ENCODE measurements around the gene DLD.

Gene DLD

DNA sequence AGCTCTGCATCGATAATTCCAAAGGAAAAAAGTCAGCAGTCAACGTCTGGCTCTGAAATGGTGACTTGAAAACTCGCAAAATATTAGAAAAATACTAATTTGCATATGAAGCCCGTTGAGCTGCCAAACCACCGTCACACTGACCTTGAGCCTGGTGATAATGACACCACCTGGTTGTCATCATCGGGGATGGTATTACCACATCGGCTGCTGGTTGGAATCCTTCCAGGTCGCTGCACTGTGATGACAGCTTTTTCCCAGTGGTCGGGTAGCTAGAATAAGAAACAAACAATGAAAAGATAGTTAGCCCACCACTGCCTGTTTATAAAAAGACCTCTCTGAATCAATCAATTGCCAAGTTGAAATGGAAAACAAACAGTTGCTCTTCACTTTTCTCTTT is 70.4 kb downstream of the DLD start:
- DNase-seq (ENCODE audit: extremely low spot score, insufficient read length, low read depth) (no peak), FAIRE-seq (no peak)

DNA sequence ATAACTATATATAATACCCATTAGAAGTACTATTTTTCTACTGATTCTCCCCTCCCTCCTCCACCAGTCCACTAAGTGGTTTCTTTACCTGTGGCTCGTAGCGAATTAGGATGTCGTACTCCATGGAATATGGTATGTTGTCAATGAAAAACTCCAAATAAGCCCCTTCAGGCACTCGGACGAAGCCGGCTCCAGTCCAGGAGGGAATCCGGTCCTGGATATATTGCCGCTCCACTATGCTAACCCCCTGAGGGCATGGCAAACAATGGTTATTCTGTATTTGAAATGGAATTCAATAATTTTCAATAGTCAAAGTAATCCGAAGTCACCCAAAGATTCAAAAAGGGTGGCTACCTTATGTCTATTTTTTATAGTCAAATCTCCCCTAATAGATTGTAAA is 71.8 kb downstream of the DLD start:
- no peak for FAIRE-seq

DNA sequence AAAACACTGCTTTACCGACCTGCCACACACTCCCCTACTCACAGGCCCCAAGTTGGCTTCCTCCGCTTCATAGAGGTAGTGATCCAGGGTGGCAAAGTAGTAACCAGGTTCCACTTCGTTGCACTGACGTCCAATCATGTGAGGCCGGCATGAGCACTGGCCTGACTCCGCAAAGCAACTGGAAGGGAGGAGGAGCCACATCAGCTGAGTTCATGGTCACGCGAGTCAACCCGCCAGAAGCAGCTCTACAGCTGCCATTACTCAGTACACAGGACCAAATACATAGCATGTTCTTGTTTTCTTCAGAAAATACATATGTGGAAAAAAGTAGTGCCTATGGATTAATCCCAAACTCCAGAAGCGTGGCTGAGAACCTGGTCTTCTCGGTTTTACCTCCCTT is 73.5 kb downstream of the DLD start:
- FAIRE-seq (no peak), DNase-seq (ENCODE audit: extremely low spot score, insufficient read length, low read depth) (no peak)

More for the DNA sequence above, 71.8 kb downstream of the DLD start:
- DNase-seq (ENCODE audit: extremely low spot score, insufficient read length, low read depth) = no peak

DNA sequence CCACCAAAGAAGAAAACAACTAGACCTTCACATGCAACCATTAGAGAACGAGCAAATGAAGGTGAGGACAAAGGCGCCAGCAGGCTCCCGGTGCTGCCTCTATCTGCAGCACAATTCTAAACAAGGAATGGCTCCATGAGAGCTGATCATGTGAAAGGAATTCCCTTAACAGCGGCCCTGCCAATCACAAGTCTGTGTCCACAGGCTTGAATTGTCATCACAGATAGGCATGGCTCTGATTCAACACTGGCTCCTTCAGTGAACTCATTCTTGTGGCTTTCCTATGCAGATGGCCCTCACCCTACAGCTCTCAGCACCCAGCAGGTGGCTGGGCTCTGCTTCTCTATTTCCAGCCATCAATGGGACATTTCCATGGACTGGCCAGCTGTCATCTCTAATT is 75.7 kb downstream of the DLD start:
- no peak for FAIRE-seq
- DNase-seq (ENCODE audit: extremely low spot score, insufficient read length, low read depth) = no peak

DNA sequence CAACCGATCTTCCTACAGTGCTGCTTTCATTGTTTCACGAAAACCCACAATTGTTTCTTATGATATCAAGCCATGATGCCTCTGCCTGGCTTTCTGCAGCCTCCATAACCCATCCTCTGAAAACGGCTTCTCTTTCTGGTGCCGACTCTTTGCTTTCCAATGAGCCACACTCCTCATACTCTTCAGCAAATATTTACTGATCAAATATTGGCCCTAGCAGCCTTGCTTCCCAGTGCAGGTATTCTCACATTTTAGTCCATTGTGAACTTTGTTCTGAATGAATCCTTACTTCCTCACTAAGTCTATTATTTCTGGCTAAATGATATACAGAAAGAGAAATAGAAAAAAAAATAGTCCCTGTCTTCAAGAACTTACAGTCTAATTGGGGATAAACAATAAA is 76.4 kb downstream of the DLD start:
- no peak for FAIRE-seq
- DNase-seq (ENCODE audit: extremely low spot score, insufficient read length, low read depth) = no peak

DNA sequence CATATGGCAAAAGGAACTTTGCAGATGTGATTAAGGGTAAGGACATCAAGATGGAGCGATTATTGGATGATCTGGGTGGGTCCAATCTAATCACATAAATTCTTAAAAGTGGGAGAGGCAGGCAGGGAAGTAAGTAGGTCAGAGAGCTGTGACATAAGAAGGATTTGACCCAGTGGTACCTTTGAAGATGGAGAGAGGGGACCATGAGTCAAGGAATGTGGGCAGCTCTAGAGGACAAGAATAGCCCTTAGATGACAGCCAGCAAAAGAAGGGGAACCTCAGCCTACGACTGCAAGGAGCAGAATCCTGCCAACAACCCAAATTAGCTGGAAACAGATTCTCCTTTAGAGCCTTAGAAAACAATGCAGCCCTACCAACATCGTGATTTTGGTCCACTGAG is 77.5 kb downstream of the DLD start:
- no peak for FAIRE-seq
- no peak for DNase-seq (ENCODE audit: extremely low spot score, insufficient read length, low read depth)

DNA sequence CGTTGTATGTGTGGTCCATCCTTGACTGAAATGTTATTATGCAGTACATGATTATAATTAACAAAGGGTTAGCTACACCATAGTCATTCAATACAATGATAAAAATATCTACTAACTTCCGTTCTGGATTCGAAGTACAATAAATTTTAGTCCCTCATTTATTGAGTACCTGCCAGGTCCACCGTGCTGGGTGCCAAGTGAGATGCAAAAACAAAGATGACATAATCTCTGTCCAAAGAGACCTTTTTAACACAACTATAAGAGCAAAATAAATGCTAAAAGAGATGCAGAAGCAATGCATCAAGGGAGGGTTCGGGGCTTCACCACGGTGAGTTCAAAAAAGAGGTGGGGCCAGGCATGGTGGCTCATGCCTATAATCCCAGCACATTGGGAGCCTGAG is 78.9 kb downstream of the DLD start:
- FAIRE-seq (no peak), DNase-seq (ENCODE audit: extremely low spot score, insufficient read length, low read depth) (no peak)

All from GM18507 (cell line).